HepG2 (cell line): Measurements from ENCODE around the gene SEMA3G. TPM values are rescaled to one million over a fixed set of nuclear protein-coding genes. Genes with fewer than 3 reads are reported as not detected.

Experiments
- GABPB1 ChIP-seq: IDR thresholded peaks from 2 replicates; pipeline ENCODE4 v1.6.1; 2016; ENCODE audit warnings: mild to moderate bottlenecking, missing genetic modification reagents, moderate library complexity, missing compliant biosample characterization
- HOXA3 ChIP-seq: sonication (generic); formaldehyde crosslinking; IDR thresholded peaks from 2 replicates; pipeline ENCODE4 v1.5.0; 2020; ENCODE audit warnings: missing genetic modification reagents
- IRF1 ChIP-seq: sonication (generic); formaldehyde crosslinking; IDR thresholded peaks from 2 replicates; pipeline ENCODE4 v1.4.0; 2020; ENCODE audit warnings: low read depth, mild to moderate bottlenecking, missing genetic modification reagents
- NRL ChIP-seq: sonication (generic); formaldehyde crosslinking; IDR thresholded peaks from 2 replicates; pipeline ENCODE4 v1.5.0; 2020; ENCODE audit warnings: missing genetic modification reagents, mild to moderate bottlenecking, moderate library complexity, borderline replicate concordance
- PATZ1 ChIP-seq: sonication (generic); formaldehyde crosslinking; IDR thresholded peaks from 2 replicates; pipeline ENCODE4 v1.4.0; 2020; ENCODE audit warnings: missing genetic modification reagents
- PRPF4 ChIP-seq: fragments of 200-400 bp; formaldehyde crosslinking; IDR thresholded peaks from 2 replicates; pipeline ENCODE4 v1.6.1; 2016; ENCODE audit warnings: low read length, low read depth; ENCODE audit not compliant: poor library complexity, severe bottlenecking
- SP140L ChIP-seq: sonication (generic); formaldehyde crosslinking; IDR thresholded peaks from 2 replicates; pipeline ENCODE4 v1.4.0; 2020; ENCODE audit warnings: missing genetic modification reagents, borderline replicate concordance
- SPEN ChIP-seq: sonication (generic); formaldehyde crosslinking; IDR thresholded peaks from 2 replicates; pipeline ENCODE4 v1.5.1; 2020; ENCODE audit warnings: low read depth, mild to moderate bottlenecking, missing genetic modification reagents
- TEAD3 ChIP-seq: optimal IDR thresholded peaks from 2 replicates; pipeline ENCODE3; 2016; ENCODE audit warnings: borderline replicate concordance
- ZBTB10 ChIP-seq: sonication (generic); formaldehyde crosslinking; IDR thresholded peaks from 2 replicates; pipeline ENCODE4 v1.4.0; 2020; ENCODE audit warnings: missing genetic modification reagents, borderline replicate concordance
- ZBTB7B ChIP-seq: sonication (generic); formaldehyde crosslinking; IDR thresholded peaks from 2 replicates; pipeline ENCODE4 v1.4.0; 2020; ENCODE audit warnings: missing genetic modification reagents
- polyA plus RNA-seq, 8 experiments: library from polyadenylated mRNA; depleted of rRNA in 3 of 8; stranded (reverse) in 7 of 8; unstranded in 1 of 8; fragments of >200 nt; fragmentation: Illumina TruSeq in 4 of 8; extraction: Trizol in 4 of 8; gene quantifications; 2 replicates each; pipeline versions ENCODE4 v1.2.1 to v1.2.3, GENCODE V29; 2011 to 2016; ENCODE audit warnings: low read depth in 4 of 8, missing spikeins in 1 of 8, mixed read lengths in 1 of 8; ENCODE audit not compliant: insufficient read depth in 1 of 8
- total RNA-seq, 5 experiments: library from RNA; depleted of rRNA; stranded (reverse); fragments of >200 nt; fragmentation: Illumina TruSeq; extraction: Trizol; gene quantifications; 2 replicates each; pipeline ENCODE4 v1.2.3, GENCODE V29; 2016; ENCODE audit warnings: low read depth in 1 of 5
- TF ChIP-seq, protein P1 (sequence below): sonication (generic); formaldehyde crosslinking; IDR thresholded peaks from 2 replicates; pipeline ENCODE4 v1.9.0; 2022; ENCODE audit warnings: missing genetic modification reagents, mild to moderate bottlenecking, borderline replicate concordance
- TF ChIP-seq, protein P2 (sequence below): sonication (generic); formaldehyde crosslinking; IDR thresholded peaks from 2 replicates; pipeline ENCODE4 v1.5.1; 2020; ENCODE audit warnings: mild to moderate bottlenecking, missing genetic modification reagents, moderate library complexity

Gene SEMA3G
- total and polyA plus RNA-seq, 2 of the 13 experiments (the other 11 are each of a cell fraction or from before 2014, with no cell fraction given): 6.1 to 8.3 TPM

GRCh38 chr3:52456169-52456799 lies 11.4 kb upstream of the SEMA3G start (continued):
- TF ChIP-seq GABPB1 (CRISPR knock-in tag): 0 out of 2 replicates have a peak, but pooled peaks have one; percentile 5
- 0 out of 2 replicates have a peak, but pooled peaks have one; percentile 68 for TF ChIP-seq NRL
- TF ChIP-seq, protein P1, sequence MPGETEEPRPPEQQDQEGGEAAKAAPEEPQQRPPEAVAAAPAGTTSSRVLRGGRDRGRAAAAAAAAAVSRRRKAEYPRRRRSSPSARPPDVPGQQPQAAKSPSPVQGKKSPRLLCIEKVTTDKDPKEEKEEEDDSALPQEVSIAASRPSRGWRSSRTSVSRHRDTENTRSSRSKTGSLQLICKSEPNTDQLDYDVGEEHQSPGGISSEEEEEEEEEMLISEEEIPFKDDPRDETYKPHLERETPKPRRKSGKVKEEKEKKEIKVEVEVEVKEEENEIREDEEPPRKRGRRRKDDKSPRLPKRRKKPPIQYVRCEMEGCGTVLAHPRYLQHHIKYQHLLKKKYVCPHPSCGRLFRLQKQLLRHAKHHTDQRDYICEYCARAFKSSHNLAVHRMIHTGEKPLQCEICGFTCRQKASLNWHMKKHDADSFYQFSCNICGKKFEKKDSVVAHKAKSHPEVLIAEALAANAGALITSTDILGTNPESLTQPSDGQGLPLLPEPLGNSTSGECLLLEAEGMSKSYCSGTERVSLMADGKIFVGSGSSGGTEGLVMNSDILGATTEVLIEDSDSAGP (CRISPR knock-in tag): peak; percentile 26; the same call in 1 of the 2 replicates
- 0 out of 2 replicates have a peak, but pooled peaks have one; percentile 23 for TF ChIP-seq SPEN (CRISPR knock-in tag)
- TF ChIP-seq SP140L: no peak
- TF ChIP-seq, protein P2, sequence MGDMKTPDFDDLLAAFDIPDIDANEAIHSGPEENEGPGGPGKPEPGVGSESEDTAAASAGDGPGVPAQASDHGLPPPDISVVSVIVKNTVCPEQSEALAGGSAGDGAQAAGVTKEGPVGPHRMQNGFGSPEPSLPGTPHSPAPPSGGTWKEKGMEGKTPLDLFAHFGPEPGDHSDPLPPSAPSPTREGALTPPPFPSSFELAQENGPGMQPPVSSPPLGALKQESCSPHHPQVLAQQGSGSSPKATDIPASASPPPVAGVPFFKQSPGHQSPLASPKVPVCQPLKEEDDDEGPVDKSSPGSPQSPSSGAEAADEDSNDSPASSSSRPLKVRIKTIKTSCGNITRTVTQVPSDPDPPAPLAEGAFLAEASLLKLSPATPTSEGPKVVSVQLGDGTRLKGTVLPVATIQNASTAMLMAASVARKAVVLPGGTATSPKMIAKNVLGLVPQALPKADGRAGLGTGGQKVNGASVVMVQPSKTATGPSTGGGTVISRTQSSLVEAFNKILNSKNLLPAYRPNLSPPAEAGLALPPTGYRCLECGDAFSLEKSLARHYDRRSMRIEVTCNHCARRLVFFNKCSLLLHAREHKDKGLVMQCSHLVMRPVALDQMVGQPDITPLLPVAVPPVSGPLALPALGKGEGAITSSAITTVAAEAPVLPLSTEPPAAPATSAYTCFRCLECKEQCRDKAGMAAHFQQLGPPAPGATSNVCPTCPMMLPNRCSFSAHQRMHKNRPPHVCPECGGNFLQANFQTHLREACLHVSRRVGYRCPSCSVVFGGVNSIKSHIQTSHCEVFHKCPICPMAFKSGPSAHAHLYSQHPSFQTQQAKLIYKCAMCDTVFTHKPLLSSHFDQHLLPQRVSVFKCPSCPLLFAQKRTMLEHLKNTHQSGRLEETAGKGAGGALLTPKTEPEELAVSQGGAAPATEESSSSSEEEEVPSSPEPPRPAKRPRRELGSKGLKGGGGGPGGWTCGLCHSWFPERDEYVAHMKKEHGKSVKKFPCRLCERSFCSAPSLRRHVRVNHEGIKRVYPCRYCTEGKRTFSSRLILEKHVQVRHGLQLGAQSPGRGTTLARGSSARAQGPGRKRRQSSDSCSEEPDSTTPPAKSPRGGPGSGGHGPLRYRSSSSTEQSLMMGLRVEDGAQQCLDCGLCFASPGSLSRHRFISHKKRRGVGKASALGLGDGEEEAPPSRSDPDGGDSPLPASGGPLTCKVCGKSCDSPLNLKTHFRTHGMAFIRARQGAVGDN (CRISPR knock-in tag): peak; percentile 45
- TF ChIP-seq PATZ1 (CRISPR knock-in tag): peak; percentile 68
- TF ChIP-seq TEAD3 (CRISPR knock-in tag): peak; percentile 21
- no peak for TF ChIP-seq IRF1 (CRISPR knock-in tag)
- peak; percentile 29; the same call in 1 of the 2 replicates for TF ChIP-seq ZBTB7B (CRISPR knock-in tag)
- TF ChIP-seq ZBTB10 (CRISPR knock-in tag): 0 out of 2 replicates have a peak, but pooled peaks have one; percentile 29
- no peak for TF ChIP-seq HOXA3
- no peak for TF ChIP-seq PRPF4
